HUES6 (cell line): Measurements from ENCODE around the gene MRPL53.
"Not testable (repeated sequence)": the region's sequence is repeated elsewhere in the genome, so short reads cannot be mapped to it uniquely, and the experiment has no call there.

Experiments
- H3K27ac ChIP-seq: 2 replicates; pipeline ENCODE4 v1.7.0; 2013; ENCODE audit warnings: low read depth, mild to moderate bottlenecking, low read length, inconsistent platforms
- H3K27me3 ChIP-seq: 2 replicates; pipeline ENCODE4 v1.6.1; 2013; ENCODE audit warnings: low read length; ENCODE audit not compliant: control insufficient read depth, insufficient read depth
- H3K36me3 ChIP-seq: 2 replicates; pipeline ENCODE4 v1.6.1; 2013; ENCODE audit warnings: low read length; ENCODE audit not compliant: control insufficient read depth, insufficient read depth
- H3K4me1 ChIP-seq: 2 replicates; pipeline ENCODE4 v1.6.1; 2013; ENCODE audit warnings: low read length; ENCODE audit not compliant: control insufficient read depth, insufficient read depth
- H3K4me3 ChIP-seq: 2 replicates; pipeline ENCODE4 v1.5.1; 2013; ENCODE audit warnings: low read depth, low read length
- H3K9ac ChIP-seq: one replicate; pipeline ENCODE4 v1.6.1; 2013; ENCODE audit warnings: mild to moderate bottlenecking, low read length
- H3K9me3 ChIP-seq: 2 replicates; pipeline ENCODE4 v1.6.1; 2013; ENCODE audit warnings: low read depth, low read length; ENCODE audit not compliant: control insufficient read depth, insufficient read depth

The MRPL53 gene

GRCh38 chr2:74457549-74458131, 14.8 kb downstream of the MRPL53 start:
- peak overlapping the region; percentile 71 for H3K27ac ChIP-seq
- peaks cover 15% of the 10 kb centered on the region for H3K36me3 ChIP-seq
- H3K4me1 ChIP-seq: peaks cover 6% of the 10 kb centered on the region; the same call in 1 of the 2 replicates
- H3K9me3 ChIP-seq: no peaks in the 10 kb centered on the region
- H3K27me3 ChIP-seq: no peaks in the 10 kb centered on the region
- H3K4me3 ChIP-seq: peak overlapping the region; percentile 71
- peak overlapping the region; percentile 71 for H3K9ac ChIP-seq

GRCh38 chr2:74457129-74457548, 15.3 kb downstream of the MRPL53 start:
- Histone ChIP-seq H3K36me3 (peaks cover 10% of the 10 kb centered on the region), H3K27me3 (no peaks in the 10 kb centered on the region), H3K9me3 (no peaks in the 10 kb centered on the region), H3K4me1 (peaks cover 9% of the 10 kb centered on the region; the same call in 1 of the 2 replicates), H3K27ac (no peak overlapping the region), H3K9ac (peak overlapping the region; percentile 41), H3K4me3 (peak overlapping the region; percentile 71)

- Histone ChIP-seq H3K9ac (peak within 1 kb of the TSS; percentile 48), H3K4me3 (peak within 1 kb of the TSS; percentile 77), H3K36me3 (no peaks in the 10 kb centered on the region), H3K27ac (no peak within 1 kb of the TSS), H3K27me3 (no peaks in the 10 kb centered on the region), H3K4me1 (peaks cover 9% of the 10 kb centered on the region; the same call in 1 of the 2 replicates), H3K9me3 (no peaks in the 10 kb centered on the region)
Measured at GRCh38 chr2:74454654-74455511, 17.6 kb downstream of the MRPL53 start, which contains the start of gene INO80B. TSS of gene INO80B (plus strand) at chr2:74455087. CDS start at chr2:74455117, 30 bp downstream.

GRCh38 chr2:74450570-74451190, 21.8 kb downstream of the MRPL53 start:
- H3K9ac ChIP-seq: no peak overlapping the region
- H3K36me3 ChIP-seq: no peaks in the 10 kb centered on the region
- no peak overlapping the region for H3K4me3 ChIP-seq
- no peak overlapping the region for H3K27ac ChIP-seq
- H3K27me3 ChIP-seq: no peaks in the 10 kb centered on the region
- no peaks in the 10 kb centered on the region for H3K9me3 ChIP-seq
- peaks cover 9% of the 10 kb centered on the region; the same call in 1 of the 2 replicates for H3K4me1 ChIP-seq

GRCh38 chr2:74448771-74449170, 23.7 kb downstream of the MRPL53 start:
- Histone ChIP-seq H3K27ac (no peak overlapping the region), H3K36me3 (no peaks in the 10 kb centered on the region), H3K9ac (no peak overlapping the region), H3K9me3 (no peaks in the 10 kb centered on the region), H3K27me3 (0 out of 2 replicates have a peak, but pooled peaks cover 5% of the 10 kb centered on the region), H3K4me1 (peaks cover 5% of the 10 kb centered on the region; the same call in 1 of the 2 replicates), H3K4me3 (no peak overlapping the region)

GRCh38 chr2:74447230-74447999, 25.1 kb downstream of the MRPL53 start:
- no peaks in the 10 kb centered on the region for H3K9me3 ChIP-seq
- H3K36me3 ChIP-seq: no peaks in the 10 kb centered on the region
- H3K4me3 ChIP-seq: no peak overlapping the region
- H3K27ac ChIP-seq: no peak overlapping the region
- H3K9ac ChIP-seq: no peak overlapping the region
- 0 out of 2 replicates have a peak, but pooled peaks cover 5% of the 10 kb centered on the region for H3K27me3 ChIP-seq
- peaks cover under 1% of the 10 kb centered on the region; the same call in 1 of the 2 replicates for H3K4me1 ChIP-seq

GRCh38 chr2:74444498-74445318, 27.8 kb downstream of the MRPL53 start:
- Histone ChIP-seq H3K36me3 (no peaks in the 10 kb centered on the region), H3K4me1 (peaks cover 2% of the 10 kb centered on the region; the same call in 1 of the 2 replicates), H3K9ac (no peak overlapping the region), H3K27me3 (0 out of 2 replicates have a peak, but pooled peaks cover 5% of the 10 kb centered on the region), H3K9me3 (no peaks in the 10 kb centered on the region), H3K4me3 (no peak overlapping the region), H3K27ac (no peak overlapping the region)

- Histone ChIP-seq H3K4me1 (peaks cover 22% of the 10 kb centered on the region), H3K9ac (peak overlapping the region; percentile 82), H3K4me3 (peak overlapping the region; percentile 77)
- not testable (repeated sequence) for H3K9me3 ChIP-seq, H3K27ac ChIP-seq, H3K27me3 ChIP-seq, H3K36me3 ChIP-seq
Measured at GRCh38 chr2:74442483-74443297, 29.8 kb downstream of the MRPL53 start.

- Histone ChIP-seq H3K4me3 (peak within 1 kb of the TSS; percentile 77), H3K36me3 (0 out of 2 replicates have a peak, but pooled peaks cover 3% of the 10 kb centered on the region), H3K9me3 (no peaks in the 10 kb centered on the region), H3K4me1 (peaks cover 30% of the 10 kb centered on the region), H3K27ac (peak within 1 kb of the TSS; percentile 81; the same call in 1 of the 2 replicates), H3K27me3 (0 out of 2 replicates have a peak, but pooled peaks cover 5% of the 10 kb centered on the region), H3K9ac (peak within 1 kb of the TSS; percentile 82)
Measured at GRCh38 chr2:74441690-74442482, 30.6 kb downstream of the MRPL53 start, which contains the start of gene RTKN. TSS of gene RTKN (minus strand) at chr2:74441937. CDS start at chr2:74441816, 121 bp downstream.
